ENCODE results near the gene SLC16A7.
A peak's percentile ranks its signal among the peaks of the same experiment; 100 is the strongest.
"Not testable (repeated sequence)": the region's sequence is repeated elsewhere in the genome, so short reads cannot be mapped to it uniquely, and the experiment has no call there.

Gene SLC16A7, protein sequence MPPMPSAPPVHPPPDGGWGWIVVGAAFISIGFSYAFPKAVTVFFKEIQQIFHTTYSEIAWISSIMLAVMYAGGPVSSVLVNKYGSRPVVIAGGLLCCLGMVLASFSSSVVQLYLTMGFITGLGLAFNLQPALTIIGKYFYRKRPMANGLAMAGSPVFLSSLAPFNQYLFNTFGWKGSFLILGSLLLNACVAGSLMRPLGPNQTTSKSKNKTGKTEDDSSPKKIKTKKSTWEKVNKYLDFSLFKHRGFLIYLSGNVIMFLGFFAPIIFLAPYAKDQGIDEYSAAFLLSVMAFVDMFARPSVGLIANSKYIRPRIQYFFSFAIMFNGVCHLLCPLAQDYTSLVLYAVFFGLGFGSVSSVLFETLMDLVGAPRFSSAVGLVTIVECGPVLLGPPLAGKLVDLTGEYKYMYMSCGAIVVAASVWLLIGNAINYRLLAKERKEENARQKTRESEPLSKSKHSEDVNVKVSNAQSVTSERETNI
- 53.8 to 73.9 reads per million in 2 donors for total RNA-seq

DNA sequence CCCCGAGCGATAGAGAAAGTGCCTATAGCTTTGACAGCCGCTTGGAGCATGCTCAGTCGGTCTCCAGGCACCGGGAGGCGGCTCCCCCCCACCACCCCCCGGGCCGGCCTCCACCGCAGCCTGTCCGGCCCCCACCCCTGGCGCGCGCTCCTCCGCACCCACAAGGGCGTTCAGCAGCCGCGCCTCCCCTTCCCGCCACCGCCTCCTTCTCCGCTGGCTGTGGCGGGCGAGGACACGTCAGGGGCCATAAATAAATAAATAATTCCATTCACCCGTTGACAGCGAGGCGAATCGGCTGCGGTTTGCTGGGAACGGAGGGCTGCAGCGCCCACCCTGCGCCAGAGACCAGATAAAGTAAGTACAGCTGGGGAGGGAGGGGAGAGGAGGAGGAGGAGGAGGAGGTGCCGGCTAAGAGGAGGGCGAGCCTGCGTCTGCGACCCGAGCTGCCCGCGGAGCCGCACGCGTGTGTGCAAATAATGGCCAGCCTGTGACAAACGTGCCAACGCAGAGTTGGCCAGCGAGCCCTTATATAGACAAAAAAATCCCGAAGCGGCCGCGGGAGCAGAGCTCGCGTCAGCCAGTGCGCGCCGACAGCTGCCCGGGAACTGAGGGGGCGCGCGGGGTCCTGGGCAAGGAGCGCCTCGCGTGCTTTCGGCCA, at the start of gene SLC16A7:
SLC16A7 (plus strand) TSS at position 147 of the 658 bp plus-strand sequence. CDS start 108,773 bp downstream, outside the sequence.
- peak; percentile 72 for DNase-seq

DNA sequence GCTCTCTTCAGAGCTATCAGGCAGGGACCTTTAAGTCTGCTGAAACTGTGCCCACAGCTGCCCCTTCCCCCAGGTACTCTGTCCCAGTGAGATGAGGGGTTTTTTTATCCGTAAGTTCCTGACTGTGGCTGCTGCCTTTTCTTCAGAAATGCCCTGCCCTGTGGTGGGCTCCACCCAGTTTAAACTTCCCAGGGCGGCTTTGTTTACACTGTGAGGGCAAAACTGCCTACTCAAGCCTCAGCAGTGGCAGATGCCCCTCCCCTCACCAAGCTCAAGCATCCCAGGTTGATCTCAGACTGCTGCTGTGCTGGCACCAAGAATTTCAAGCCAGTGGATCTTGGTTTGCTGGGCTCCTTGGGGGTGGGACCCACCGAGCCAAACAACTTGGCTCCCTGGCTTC, 46.9 kb upstream of the SLC16A7 start:
- DNase-seq, result no peak

GRCh38 chr12:59559696-59560095, 36.1 kb upstream of the SLC16A7 start:
- no peak for DNase-seq

DNA sequence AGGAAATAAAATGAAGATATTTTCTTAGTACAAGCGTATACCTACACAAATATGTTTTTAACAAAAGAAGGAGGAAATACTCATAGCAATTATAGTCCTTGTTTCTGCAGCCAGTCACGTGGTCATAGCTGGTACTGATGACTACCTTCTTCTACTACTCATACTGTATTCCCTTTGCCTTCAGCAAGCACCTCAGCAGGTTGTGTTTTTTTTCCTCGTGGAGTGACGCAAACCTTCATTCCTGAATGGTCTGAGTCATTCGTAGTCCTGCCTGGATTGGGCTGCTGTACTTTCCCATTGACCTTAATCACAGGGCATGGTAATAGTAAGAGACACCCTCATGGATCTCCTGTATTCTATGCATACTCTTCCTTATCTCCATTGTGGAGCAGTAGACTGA, 25.7 kb upstream of the SLC16A7 start:
- no peak for DNase-seq

DNA sequence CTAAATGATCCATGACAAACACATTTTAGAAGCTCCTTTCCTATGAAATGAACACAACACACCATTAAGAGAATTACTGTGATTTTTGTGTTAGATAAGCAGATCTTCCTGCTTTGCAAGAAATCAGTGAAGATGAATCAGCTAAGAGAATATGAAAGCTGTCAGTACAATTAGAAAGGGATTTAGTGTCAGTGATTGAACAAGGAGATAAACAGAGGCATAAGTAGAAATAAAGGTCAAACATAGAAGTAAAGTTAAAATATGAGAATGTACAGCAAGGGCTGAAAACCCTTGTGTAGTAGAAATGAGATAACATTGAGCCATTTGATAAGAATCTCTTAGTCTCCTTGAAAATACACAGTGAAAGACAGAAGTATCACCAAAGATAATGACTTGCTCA, 21.4 kb upstream of the SLC16A7 start:
- DNase-seq, result no peak

GRCh38 chr12:59575826-59576225, 20.0 kb upstream of the SLC16A7 start:
- no peak for DNase-seq

- no peak for DNase-seq
These were observed 17.6 kb upstream of the SLC16A7 start for GRCh38 chr12:59578254-59578653.

- no peak for DNase-seq
These were observed 16.2 kb upstream of the SLC16A7 start for GRCh38 chr12:59579631-59580030.

DNA sequence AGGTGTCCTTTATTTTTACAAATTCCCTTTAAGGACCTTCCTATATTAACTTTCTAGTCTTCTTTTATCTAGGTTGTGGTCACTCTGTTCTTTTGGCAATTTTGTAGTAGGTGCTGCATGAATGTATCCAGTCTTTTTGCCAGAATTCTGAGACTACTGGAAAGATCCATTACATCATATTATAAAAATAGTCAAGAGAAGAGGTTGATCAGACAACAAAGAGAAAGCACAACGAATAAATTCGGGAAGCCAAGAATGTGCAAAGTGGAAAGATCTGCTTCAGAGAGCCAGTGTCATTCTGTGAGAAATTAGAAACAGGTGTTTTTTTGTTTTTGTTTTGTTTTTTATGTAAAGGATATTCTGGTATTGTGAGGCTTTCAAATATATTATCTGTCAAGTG, 15.8 kb upstream of the SLC16A7 start:
- DNase-seq, result no peak

- no peak for DNase-seq
These were observed 12.7 kb upstream of the SLC16A7 start for GRCh38 chr12:59583003-59583712.

GRCh38 chr12:59587710-59588109, 8.1 kb upstream of the SLC16A7 start:
- DNase-seq, result no peak

DNA sequence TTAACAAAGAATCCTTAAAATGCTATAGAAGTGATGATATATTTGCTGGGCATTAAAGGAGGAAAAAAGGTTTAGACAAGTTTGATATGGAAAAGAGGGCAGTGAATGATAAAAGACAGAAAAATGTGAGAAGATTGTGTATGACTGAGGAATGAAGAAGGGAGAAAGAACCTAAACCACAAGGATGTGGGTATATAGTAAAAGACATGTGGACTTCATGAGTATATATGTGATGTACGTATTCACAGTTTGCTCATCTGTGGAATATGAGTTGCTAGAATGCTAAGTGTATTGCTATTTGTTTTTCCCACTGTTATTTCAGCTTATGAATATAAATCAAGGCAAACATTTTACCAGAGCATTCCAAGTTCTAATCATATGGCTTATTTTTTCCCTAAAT, 2.1 kb upstream of the SLC16A7 start:
- no peak for DNase-seq

- DNase-seq, result no peak
These were observed 807 bp upstream of the SLC16A7 start for GRCh38 chr12:59594943-59595500.

GRCh38 chr12:59595565-59595882, 305 bp upstream of the SLC16A7 start:
- no peak for DNase-seq

DNA sequence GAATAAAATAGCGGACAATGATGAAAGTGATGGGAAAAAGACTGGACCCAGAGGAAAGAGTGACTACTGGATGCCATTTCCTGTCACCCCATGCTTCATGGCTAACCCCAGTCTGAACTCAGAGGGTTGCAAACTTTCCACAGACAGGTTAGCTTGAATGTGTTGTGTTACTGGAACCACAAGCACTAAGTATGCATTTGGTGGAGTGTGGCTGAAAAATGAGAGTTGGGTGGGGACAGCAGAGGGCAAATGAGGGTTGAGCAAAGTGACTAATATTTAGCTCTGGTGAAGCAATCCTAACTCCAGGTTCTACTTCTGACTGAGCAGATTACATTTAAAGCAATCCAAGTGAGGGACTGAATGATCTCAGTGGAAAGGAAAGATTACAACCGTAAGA, 1.6 kb downstream of the SLC16A7 start:
- DNase-seq, result peak; percentile 17

DNA sequence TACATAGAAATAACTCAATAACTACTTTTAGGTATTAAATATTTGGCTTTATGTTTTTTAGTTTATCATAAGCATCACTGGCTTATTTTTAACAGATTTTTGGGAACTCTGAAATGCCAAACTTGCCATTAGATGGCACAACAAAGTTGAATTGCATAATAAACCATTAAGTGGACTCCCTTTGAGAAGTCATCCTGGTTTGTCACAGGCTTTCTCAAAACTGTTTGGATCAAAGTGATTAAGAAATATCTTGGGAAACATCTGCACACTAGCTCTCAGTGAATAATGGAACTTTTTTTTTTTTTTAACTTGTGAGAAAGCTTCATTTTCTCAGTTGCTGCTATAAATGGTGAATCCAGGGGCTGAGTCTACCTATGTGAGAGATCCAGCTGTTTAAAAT, 4.3 kb downstream of the SLC16A7 start:
- no peak for DNase-seq

DNA sequence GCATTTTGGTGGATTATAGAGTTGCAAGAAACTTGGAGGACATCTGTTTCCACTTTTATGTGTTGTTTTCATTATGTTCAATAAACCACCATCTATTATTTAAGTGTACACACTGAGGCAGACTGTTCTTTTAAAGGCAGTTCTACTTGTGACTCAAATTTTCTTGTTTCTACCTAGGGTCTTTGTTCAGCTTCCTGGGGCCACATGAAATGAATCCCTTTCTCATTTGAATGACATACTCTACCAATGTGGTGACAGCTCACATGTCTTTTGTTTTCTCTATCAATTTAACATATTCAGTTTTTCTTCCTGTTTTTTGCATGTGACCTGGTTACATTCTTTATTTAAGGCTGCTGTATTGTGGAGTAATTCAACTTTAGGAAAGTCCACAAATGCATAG, 7.9 kb downstream of the SLC16A7 start:
- no peak for DNase-seq

- not testable (repeated sequence) for DNase-seq
These were observed 17.1 kb downstream of the SLC16A7 start for GRCh38 chr12:59612823-59613434.

DNA sequence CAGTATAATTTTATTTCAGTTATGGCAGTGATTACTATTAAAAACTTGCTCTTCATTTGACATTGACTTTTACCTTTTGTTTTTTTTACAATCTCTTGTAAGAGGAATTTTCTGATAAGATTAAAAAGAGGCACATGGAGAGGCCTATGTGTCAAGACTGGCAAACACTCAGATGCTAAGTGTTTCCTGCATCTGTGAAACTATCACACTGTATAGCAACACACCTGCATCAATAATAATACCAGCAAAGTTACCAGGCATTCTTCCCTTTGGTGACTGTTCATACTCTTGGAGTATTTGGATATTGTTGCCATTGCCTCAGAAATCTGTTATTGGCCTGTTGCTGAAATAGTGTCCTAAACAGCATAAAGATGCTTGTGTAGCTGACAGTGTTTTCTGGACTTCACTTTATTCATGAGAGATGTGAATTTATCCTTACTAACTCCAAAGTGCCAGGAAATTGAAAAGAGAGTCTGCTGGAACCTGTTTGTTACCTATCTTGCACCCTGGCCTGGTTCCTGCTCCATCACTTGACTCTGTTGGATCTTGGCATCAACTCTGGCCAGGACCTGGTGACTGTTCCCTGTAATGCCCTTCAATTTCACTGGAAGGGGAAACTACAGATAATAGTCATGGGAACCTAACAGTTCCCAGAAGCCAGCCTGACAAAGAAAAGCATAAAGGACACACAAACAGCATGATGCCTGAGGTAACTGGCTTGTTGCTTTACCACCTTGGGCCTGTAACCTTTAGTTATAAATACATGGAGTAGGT, 19.8 kb downstream of the SLC16A7 start:
- no peak for DNase-seq

DNA sequence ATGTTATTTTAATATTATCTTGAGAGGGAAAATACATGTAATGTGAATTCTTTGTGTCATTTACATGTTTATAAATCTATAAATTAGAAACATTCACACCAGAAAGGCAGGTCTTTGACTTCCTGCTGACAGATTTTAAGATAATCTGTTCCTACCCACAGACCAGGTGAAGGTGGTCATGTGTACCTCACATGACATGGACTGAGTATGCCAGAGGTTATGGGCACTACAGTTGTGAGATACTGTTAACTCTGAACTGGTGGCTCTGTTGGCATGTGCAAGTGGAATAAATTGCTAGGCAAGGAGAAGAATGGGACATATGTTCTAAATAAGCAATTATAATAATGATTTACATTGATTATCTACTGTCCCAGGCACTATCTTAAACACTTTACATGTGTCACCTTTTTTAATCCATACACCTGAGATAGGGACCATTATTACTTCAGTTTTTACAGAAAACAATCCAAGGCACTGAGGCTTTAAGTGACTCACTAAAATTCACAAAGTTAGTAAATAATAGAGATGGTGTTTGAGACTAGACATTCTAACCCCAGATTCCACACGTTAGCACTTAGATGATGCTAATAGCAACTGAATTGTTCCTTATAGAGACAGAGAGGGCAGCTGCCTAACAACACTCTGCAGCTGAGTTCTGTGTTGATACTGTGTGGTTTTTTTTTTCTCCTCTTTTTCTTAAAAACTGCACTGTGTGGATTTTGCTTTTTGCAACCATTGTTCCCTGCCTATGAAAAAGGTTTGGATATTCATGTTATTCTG, 23.8 kb downstream of the SLC16A7 start:
- no peak for DNase-seq

- no peak for DNase-seq
These were observed 24.5 kb downstream of the SLC16A7 start for GRCh38 chr12:59620326-59620725.

Measured in T-helper 9 cell (primary cell).